Keratinocyte (primary cell): ENCODE results near the gene HPCAL1. TPM values are rescaled to one million over a fixed set of nuclear protein-coding genes. Genes with fewer than 3 reads are reported as not detected.
A peak's percentile ranks its signal among the peaks of the same experiment; 100 is the strongest.

ENCODE experiments used
- DNase-seq: peaks from one replicate; pipeline ENCODE4 v3.0.0-alpha.2; 2011; ENCODE audit warnings: low read depth, missing footprints, low spot score
- FAIRE-seq: peaks from 2 replicates; lab custom pipeline; 2011; peaks lifted over from hg19 to GRCh38; lab: Jason Lieb, UNC
- H2AFZ ChIP-seq: 2 replicates; pipeline ENCODE4 v1.6.0; 2012; ENCODE audit warnings: low read length, control low read depth, inconsistent platforms; ENCODE audit not compliant: control insufficient read depth
- H3K27ac ChIP-seq: 2 replicates; pipeline ENCODE4 v1.5.1; 2011; ENCODE audit warnings: low read length; ENCODE audit not compliant: control insufficient read depth, insufficient read depth
- H3K27me3 ChIP-seq: 3 replicates; pipeline ENCODE4 v1.6.0; 2011; ENCODE audit warnings: low read length; ENCODE audit not compliant: control insufficient read depth, insufficient read depth; ENCODE audit errors: extremely low read depth
- H3K36me3 ChIP-seq, 2 experiments: 2 replicates in 1 of 2; 3 replicates in 1 of 2; pipeline ENCODE4 v1.5.1; 2011; ENCODE audit warnings: low read length in 2 of 2, mild to moderate bottlenecking in 1 of 2; ENCODE audit not compliant: control insufficient read depth in 2 of 2, insufficient read depth in 2 of 2; ENCODE audit errors: extremely low read depth in 1 of 2
- H3K4me1 ChIP-seq: 3 replicates; pipeline ENCODE4 v1.5.1; 2011; ENCODE audit warnings: low read length; ENCODE audit not compliant: control insufficient read depth, insufficient read depth; ENCODE audit errors: extremely low read depth
- H3K4me2 ChIP-seq: 3 replicates; pipeline ENCODE4 v1.6.0; 2011; ENCODE audit warnings: low read depth, low read length; ENCODE audit not compliant: control insufficient read depth, insufficient read depth; ENCODE audit errors: extremely low read depth
- H3K4me3 ChIP-seq, 3 experiments: fragments of 200-600 bp in 1 of 3; sonication (generic) in 1 of 3; 2 replicates in 2 of 3; 3 replicates in 1 of 3; pipeline ENCODE4 v1.5.1; 2011 to 2016; ENCODE audit warnings: low read length in 3 of 3, mild to moderate bottlenecking in 3 of 3, control low read depth in 2 of 3, inconsistent platforms in 1 of 3, low read depth in 1 of 3, mixed read lengths in 1 of 3, mixed run types in 1 of 3, moderate library complexity in 1 of 3; ENCODE audit not compliant: control insufficient read depth in 2 of 3, insufficient read depth in 2 of 3; ENCODE audit errors: extremely low read depth in 1 of 3
- H3K79me2 ChIP-seq: 2 replicates; pipeline ENCODE4 v1.6.0; 2012; ENCODE audit warnings: low read length; ENCODE audit not compliant: control insufficient read depth, insufficient read depth
- H3K9ac ChIP-seq: 3 replicates; pipeline ENCODE4 v1.6.0; 2011; ENCODE audit warnings: low read length; ENCODE audit not compliant: control insufficient read depth, insufficient read depth; ENCODE audit errors: extremely low read depth
- H3K9me1 ChIP-seq: 3 replicates; pipeline ENCODE4 v1.6.0; 2011; ENCODE audit warnings: low read length; ENCODE audit not compliant: control insufficient read depth, insufficient read depth; ENCODE audit errors: extremely low read depth
- H3K9me3 ChIP-seq: 2 replicates; pipeline ENCODE4 v1.5.1; 2012; ENCODE audit warnings: low read depth, low read length; ENCODE audit not compliant: control insufficient read depth
- H4K20me1 ChIP-seq: 3 replicates; pipeline ENCODE4 v1.6.0; 2011; ENCODE audit warnings: low read length; ENCODE audit not compliant: control insufficient read depth, insufficient read depth; ENCODE audit errors: extremely low read depth
- CTCF ChIP-seq, 3 experiments: IDR thresholded peaks in 1 of 3; conservative IDR thresholded peaks in 1 of 3; optimal IDR thresholded peaks in 1 of 3; 2 replicates in 2 of 3; 3 replicates in 1 of 3; pipeline versions ENCODE3 to v1.5.1; 2011; ENCODE audit warnings: low read length in 3 of 3, mild to moderate bottlenecking in 3 of 3, moderate library complexity in 2 of 3, control low read depth in 1 of 3, inconsistent platforms in 1 of 3; ENCODE audit not compliant: insufficient read depth in 2 of 3; ENCODE audit errors: extremely low read depth in 1 of 3
- EZH2 ChIP-seq: IDR thresholded peaks from one replicate; pipeline ENCODE4 v1.6.1; 2012; ENCODE audit warnings: inconsistent platforms, mild to moderate bottlenecking, low read length, moderate library complexity
- dilution Hi-C: fragments of 300-500 bp; cut with MboI; formaldehyde crosslinking; loops from one replicate; pipeline ENCODE4 v1.7.0; 2020; ENCODE audit warnings: low sequenced_read_pairs; ENCODE audit not compliant: extremely low pct_ligation_motif_present
- polyA plus RNA-seq, 5 experiments: library from polyadenylated mRNA; depleted of rRNA in 3 of 5; stranded (reverse) in 3 of 5; stranded (forward) in 1 of 5; unstranded in 1 of 5; fragments of >200 nt; gene quantifications; 1 replicate in 1 of 5; 2 replicates in 3 of 5; 3 replicates in 1 of 5; pipeline versions ENCODE4 v1.2.1 to v1.2.3, GENCODE V29; 2011 to 2012; ENCODE audit warnings: missing spikeins in 2 of 5, low read depth in 1 of 5, low replicate concordance in 1 of 5

Gene HPCAL1
- polyA plus RNA-seq, 1 donor (not counting 4 experiments of a cell fraction or from before 2014, with no cell fraction given): 18.0 TPM

GRCh38 chr2:10305254-10305635 is 2.5 kb downstream of the HPCAL1 start:
- peaks cover 15% of the 10 kb centered on the region for H3K4me1 ChIP-seq
- no peaks in the 10 kb centered on the region for H3K36me3 ChIP-seq
- H3K4me3 ChIP-seq: no peak overlapping the region
- dilution Hi-C loops: no loop called here
- H3K4me2 ChIP-seq: peak overlapping the region; percentile 72
- TF ChIP-seq EZH2 (no peak), CTCF (optimal IDR thresholded peaks at IDR 0.05 in 1 of 3, IDR thresholded peaks at IDR 0.05 in 1 of 3, conservative IDR thresholded peaks at IDR 0.05 in 1 of 3; ENCODE audit: extremely low read depth in 1 of 3, insufficient read depth in 2 of 3, low read length in 3 of 3) (no peak)
- H3K79me2 ChIP-seq: peaks cover 65% of the 10 kb centered on the region
- no peaks in the 10 kb centered on the region for H3K9me3 ChIP-seq
- no peak overlapping the region for H3K9ac ChIP-seq
- H3K27ac ChIP-seq: no peak overlapping the region
- DNase-seq (no peak), FAIRE-seq (no peak)
- H3K9me1 ChIP-seq: peaks cover 2% of the 10 kb centered on the region
- H2AFZ ChIP-seq: no peak overlapping the region
- no peaks in the 10 kb centered on the region for H3K27me3 ChIP-seq
- H4K20me1 ChIP-seq: peaks cover 21% of the 10 kb centered on the region

- Histone ChIP-seq H3K4me1 (peaks cover 15% of the 10 kb centered on the region), H4K20me1 (peaks cover 24% of the 10 kb centered on the region), H3K9ac (no peak overlapping the region), H3K36me3 (no peaks in the 10 kb centered on the region), H3K27ac (no peak overlapping the region), H2AFZ (no peak overlapping the region), H3K9me3 (no peaks in the 10 kb centered on the region), H3K4me3 (no peak overlapping the region), H3K4me2 (peak overlapping the region; percentile 72), H3K79me2 (peaks cover 70% of the 10 kb centered on the region), H3K27me3 (no peaks in the 10 kb centered on the region), H3K9me1 (peaks cover 2% of the 10 kb centered on the region)
- FAIRE-seq (no peak), DNase-seq (no peak)
- TF ChIP-seq EZH2 (no peak), CTCF (optimal IDR thresholded peaks at IDR 0.05 in 1 of 3, IDR thresholded peaks at IDR 0.05 in 1 of 3, conservative IDR thresholded peaks at IDR 0.05 in 1 of 3; ENCODE audit: extremely low read depth in 1 of 3, insufficient read depth in 2 of 3, low read length in 3 of 3) (peak; percentile 37 to 62 (median 44))
- dilution Hi-C loops: no loop called here
Observed at GRCh38 chr2:10305715-10306114, 3.0 kb downstream of the HPCAL1 start.
